ENCODE results near the gene GRK5. TPM values are rescaled to one million over a fixed set of nuclear protein-coding genes. Genes with fewer than 3 reads are reported as not detected.

GRK5 gene
- total and polyA plus RNA-seq, 4 donors: 18.5 to 43.1 (median 40.3) TPM

DNA sequence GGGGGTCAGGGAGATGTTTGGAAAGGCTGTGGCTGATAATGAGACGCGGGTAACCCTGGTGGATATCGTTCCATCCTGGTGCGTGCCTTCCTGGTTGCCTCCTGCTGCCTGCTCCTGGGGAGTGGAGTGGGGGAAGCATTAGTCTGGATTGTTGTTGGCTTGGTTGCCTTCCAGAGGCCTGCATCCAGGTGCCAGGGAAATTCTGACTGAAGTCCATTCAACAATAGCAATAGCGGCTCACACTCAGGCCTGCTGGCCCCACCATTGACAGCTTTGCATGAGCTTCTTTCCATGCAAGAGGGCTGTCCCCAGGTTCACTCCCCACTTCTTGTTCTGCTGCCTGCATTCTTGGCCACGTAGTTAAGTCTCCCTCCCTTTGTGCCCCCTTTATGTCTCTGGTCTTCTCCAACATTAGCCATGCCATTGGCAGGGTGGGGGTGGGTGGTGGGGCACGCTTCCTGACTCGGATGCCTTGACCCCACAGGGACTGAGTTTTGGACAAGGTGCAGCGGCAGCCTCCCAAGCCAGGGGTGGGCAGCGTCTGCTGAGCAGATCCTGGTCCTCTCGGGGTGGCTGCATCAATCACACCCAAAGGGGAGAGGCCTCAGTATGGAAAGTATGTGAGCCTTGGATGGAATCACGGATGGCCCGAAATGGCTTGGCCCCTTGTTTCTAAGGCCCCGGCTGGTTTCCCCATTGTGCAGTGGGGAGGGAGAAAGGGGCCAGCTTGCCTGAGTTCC is 150.2 kb downstream of the GRK5 start:
- peak in 1 of 3 donors; percentile 11 for DNase-seq
- Histone ChIP-seq H3K36me3 (ENCODE audit: control insufficient read depth in 4 of 4, insufficient read depth in 4 of 4, low read length in 4 of 4) (peaks cover 0 to 5% (median 1%) of the 10 kb centered on the region in 4 donors), H3K4me1 (ENCODE audit: control insufficient read depth in 5 of 5, insufficient read depth in 5 of 5, low read length in 5 of 5) (peaks cover 3 to 33% (median 9%) of the 10 kb centered on the region in 5 donors), H3K27ac (ENCODE audit: low read depth in 1 of 2, low read length in 1 of 2) (peak overlapping the region in 1 of 2 donors; percentile 12), H3K9ac (ENCODE audit: insufficient read depth in 1 of 2, low read length in 2 of 2) (no peak overlapping the region), H3K27me3 (ENCODE audit: control insufficient read depth in 3 of 3, insufficient read depth in 3 of 3, low read length in 2 of 3) (no peaks in the 10 kb centered on the region), H3K9me3 (ENCODE audit: control insufficient read depth in 4 of 4, insufficient read depth in 3 of 4, low read length in 3 of 4) (no peaks in the 10 kb centered on the region), H3K4me3 (no peak overlapping the region)
- ATAC-seq (ENCODE audit: insufficient read depth, low FRiP score): no peak
- no peak for TF ChIP-seq CTCF (IDR thresholded peaks at IDR 0.05; ENCODE audit: control extremely low read depth, extremely low read depth)
- 80 to 82% methylated on average over 14 of the region's 14 CpGs for WGBS, 2 donors

- Histone ChIP-seq H3K27me3 (ENCODE audit: control insufficient read depth in 3 of 3, insufficient read depth in 3 of 3, low read length in 2 of 3) (no peaks in the 10 kb centered on the region), H3K4me3 (no peak overlapping the region), H3K4me1 (ENCODE audit: control insufficient read depth in 5 of 5, insufficient read depth in 5 of 5, low read length in 5 of 5) (peaks cover 3 to 33% (median 9%) of the 10 kb centered on the region in 5 donors), H3K27ac (ENCODE audit: low read depth in 1 of 2, low read length in 1 of 2) (peak overlapping the region in 1 of 2 donors; percentile 12), H3K9me3 (ENCODE audit: control insufficient read depth in 4 of 4, insufficient read depth in 3 of 4, low read length in 3 of 4) (no peaks in the 10 kb centered on the region), H3K9ac (ENCODE audit: insufficient read depth in 1 of 2, low read length in 2 of 2) (no peak overlapping the region), H3K36me3 (ENCODE audit: control insufficient read depth in 4 of 4, insufficient read depth in 4 of 4, low read length in 4 of 4) (peaks cover 0 to 4% (median 1%) of the 10 kb centered on the region in 4 donors)
- DNase-seq: no peak
- 89 to 93% methylated on average over 6 of the region's 6 CpGs for WGBS, 2 donors
- TF ChIP-seq CTCF (IDR thresholded peaks at IDR 0.05; ENCODE audit: control extremely low read depth, extremely low read depth): no peak
- ATAC-seq (ENCODE audit: insufficient read depth, low FRiP score): no peak
Observed at GRCh38 chr10:119358152-119358512, 150.8 kb downstream of the GRK5 start.

DNA sequence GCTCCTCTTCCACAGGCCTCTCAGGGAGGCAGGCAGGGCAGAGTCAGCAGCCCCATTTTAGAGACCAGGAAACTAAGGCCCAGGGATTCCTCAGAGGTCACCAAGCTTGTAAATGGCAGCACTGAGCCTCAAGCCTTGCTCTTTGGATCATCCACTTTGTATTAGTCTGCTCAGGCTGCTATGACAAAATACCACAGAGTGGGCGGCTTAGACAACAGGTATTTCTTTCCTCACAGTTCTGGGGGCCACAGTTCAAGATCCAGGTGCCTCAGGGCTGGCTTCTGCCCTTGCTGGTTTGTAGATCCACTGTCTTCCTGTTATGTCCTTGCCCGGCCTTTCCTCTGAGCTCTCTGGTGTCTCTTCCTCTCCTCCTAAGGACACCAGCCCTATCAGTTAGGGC is 151.2 kb downstream of the GRK5 start:
- no peaks in the 10 kb centered on the region for H3K9me3 ChIP-seq (ENCODE audit: control insufficient read depth in 4 of 4, insufficient read depth in 3 of 4, low read length in 3 of 4)
- no peak overlapping the region for H3K9ac ChIP-seq (ENCODE audit: insufficient read depth in 1 of 2, low read length in 2 of 2)
- H3K4me3 ChIP-seq: no peak overlapping the region
- TF ChIP-seq CTCF (IDR thresholded peaks at IDR 0.05; ENCODE audit: control extremely low read depth, extremely low read depth): no peak
- H3K4me1 ChIP-seq (ENCODE audit: control insufficient read depth in 5 of 5, insufficient read depth in 5 of 5, low read length in 5 of 5): peaks cover 3 to 36% (median 9%) of the 10 kb centered on the region in 5 donors
- H3K27me3 ChIP-seq (ENCODE audit: control insufficient read depth in 3 of 3, insufficient read depth in 3 of 3, low read length in 2 of 3): no peaks in the 10 kb centered on the region
- WGBS, 2 donors: 84 to 86% methylated on average over 2 of the region's 2 CpGs
- peaks cover 0 to 4% (median 1%) of the 10 kb centered on the region in 4 donors for H3K36me3 ChIP-seq (ENCODE audit: control insufficient read depth in 4 of 4, insufficient read depth in 4 of 4, low read length in 4 of 4)
- H3K27ac ChIP-seq (ENCODE audit: low read depth in 1 of 2, low read length in 1 of 2): peak overlapping the region in 1 of 2 donors; percentile 2
- DNase-seq (no peak), ATAC-seq (ENCODE audit: insufficient read depth, low FRiP score) (no peak)

All from lung (tissue), 12 donors.